ENCODE data around the gene SMIM5.

Gene SMIM5

DNA sequence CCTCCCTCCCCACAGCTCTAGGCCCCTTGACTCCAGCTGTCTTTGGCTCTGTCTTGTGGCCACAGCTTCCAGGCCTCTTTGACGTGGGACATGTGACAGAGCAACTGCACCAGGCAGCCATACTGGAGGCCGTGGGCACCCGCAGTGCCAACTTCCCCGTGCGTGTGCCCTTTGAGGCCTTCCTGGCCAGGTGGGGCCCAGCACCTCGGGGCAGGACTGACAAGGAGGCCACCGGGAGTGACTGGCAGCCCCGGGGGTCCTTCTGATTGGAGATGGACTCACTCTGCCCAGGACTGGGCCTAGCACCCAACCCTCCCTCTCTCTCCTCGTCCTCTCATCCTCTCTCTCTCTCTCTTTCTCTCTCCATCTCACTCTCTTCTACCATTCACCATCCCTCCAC lies 30.1 kb upstream of the SMIM5 start:
- no peak for DNase-seq (ENCODE audit: low spot score)

DNA sequence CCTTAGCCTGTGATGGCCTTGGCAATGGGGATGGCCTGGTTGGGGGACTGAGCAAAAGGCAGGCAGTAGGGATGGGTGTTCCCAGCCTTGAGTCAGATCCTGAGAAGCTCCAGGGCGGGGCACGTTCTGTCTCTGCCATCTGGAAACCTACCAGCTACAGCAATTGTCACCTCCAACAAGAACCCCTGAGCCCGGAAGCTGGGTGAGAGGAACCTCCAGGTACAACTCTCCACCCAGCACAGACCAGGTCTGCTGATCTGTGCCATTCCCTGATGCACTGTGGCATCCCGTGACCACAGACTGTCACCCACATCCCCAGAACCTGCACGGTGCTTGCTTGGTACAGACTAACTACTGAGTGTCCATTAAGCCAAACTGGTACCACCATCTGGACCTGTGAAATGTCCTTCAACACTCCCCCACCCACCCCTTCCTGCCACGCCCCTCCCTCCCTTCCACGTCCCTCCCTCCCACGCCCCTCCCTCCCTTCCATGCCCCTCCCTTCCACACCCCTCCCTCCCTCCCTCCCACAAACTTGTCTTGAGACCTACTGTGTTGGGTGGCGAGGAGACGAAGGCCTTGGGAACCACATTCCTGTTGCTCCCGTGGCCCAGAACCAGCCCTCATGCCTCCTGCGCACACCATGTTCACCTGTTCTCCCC lies 29.1 kb upstream of the SMIM5 start:
- DNase-seq (ENCODE audit: low spot score): no peak

DNA sequence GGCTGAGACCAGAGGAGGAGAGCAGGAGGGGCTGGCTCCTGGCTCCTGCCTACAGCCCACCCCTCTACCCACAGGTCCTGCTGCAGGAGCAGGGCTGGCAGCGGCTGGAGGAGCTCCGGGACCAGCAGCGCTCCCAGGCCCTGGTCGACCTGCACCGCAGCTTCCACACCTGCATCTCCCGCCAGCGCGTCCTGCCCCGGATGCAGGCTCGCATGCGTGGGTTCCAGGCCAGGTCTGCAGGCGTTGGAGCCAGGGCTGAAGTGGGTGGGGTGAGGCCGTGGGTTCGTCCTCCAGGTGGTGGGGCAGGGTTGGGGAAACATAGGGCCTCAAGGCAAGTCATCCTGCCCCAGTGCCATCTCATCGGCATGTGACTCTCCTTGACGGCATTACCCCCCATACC lies 27.4 kb upstream of the SMIM5 start:
- no peak for DNase-seq (ENCODE audit: low spot score)

DNA sequence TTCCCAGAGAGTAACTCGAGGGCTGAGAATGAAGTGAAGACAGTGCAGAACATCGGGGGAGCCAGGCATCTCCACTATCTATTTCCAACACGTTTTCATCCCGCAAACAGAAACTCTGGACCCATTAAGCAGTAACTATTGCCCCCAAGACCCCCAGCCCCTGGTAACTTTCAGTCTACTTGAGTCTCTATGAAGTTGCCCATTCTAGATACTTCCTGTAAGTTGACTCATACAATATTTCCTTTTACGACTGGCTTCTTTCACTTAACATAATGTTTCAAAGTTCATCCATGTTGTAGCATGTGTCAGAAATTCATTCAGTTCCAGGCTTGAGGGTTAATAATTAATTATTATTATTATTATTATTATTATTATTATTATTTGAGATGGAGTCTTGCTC lies 26.1 kb upstream of the SMIM5 start:
- DNase-seq (ENCODE audit: low spot score): no peak

DNA sequence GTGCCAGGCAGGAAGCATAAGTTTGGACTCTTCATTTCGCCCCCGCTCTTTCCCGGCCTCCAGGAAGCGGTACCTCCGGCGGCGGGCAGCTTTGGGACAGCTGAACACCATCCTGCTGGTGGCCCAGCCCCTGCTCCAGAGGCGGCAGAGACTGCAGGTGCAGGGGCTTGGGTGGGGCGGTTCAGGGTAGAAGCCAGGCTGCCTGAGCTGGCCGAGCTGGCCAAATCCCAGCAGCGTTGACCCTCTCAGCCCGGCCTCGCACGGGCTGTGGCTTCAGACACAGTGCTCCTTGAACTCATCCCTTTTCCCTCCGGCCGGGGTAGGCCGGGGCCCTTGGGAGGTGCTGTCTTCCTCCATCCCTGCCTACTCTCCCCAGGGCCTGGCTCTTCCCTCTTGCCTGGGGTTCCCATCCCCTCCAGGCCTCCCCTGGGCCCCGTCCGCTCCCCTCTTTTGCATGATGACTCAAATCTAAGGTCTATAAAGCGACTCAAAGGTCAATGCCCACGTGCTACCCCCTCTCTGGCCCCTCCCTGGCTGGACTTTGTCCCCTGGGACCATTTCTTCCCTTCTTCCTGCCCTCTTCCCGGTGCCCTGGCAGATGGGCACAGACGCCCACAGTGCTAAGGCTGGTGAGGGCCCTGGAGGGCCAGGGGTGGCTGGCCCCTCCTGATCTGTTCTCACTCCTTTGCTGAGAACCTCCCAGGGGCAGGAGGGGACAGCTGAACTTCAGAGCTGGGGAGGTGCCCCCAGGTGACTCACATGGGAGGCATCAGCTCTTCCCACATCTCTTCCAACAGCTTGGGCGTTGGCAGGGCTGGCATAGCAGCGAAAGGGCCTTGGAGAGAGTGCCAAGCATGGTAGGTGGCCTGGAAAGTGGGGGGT lies 22.9 kb upstream of the SMIM5 start:
- DNase-seq (ENCODE audit: low spot score): no peak

DNA sequence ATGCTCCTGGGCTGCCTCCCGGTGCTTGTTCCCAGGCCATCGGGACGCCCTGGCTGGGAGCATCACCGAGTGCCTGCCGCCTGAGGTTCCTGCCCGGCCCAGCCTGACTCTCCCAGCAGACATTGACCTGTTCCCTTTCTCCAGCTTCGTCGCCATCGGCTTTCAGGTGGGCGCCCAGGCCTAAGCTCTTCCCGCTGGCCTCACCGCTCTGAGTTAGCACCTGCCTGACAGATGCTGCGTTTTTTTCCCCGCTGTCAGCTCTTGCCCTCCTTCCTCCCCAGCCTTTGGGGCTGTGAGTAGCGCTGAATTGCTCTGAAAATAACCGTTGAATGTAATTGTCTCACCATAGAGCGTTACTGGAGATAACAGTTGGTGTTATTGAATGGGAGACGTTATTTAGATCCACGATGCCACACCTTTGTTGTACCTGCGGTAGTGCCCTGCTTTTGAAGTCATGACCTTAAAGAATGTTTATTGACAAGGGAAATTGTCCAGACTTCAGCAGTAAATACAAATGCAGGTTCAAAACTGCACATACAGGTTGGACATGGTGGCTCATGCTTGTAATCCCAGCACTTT lies 21.3 kb upstream of the SMIM5 start:
- DNase-seq (ENCODE audit: low spot score): no peak

DNA sequence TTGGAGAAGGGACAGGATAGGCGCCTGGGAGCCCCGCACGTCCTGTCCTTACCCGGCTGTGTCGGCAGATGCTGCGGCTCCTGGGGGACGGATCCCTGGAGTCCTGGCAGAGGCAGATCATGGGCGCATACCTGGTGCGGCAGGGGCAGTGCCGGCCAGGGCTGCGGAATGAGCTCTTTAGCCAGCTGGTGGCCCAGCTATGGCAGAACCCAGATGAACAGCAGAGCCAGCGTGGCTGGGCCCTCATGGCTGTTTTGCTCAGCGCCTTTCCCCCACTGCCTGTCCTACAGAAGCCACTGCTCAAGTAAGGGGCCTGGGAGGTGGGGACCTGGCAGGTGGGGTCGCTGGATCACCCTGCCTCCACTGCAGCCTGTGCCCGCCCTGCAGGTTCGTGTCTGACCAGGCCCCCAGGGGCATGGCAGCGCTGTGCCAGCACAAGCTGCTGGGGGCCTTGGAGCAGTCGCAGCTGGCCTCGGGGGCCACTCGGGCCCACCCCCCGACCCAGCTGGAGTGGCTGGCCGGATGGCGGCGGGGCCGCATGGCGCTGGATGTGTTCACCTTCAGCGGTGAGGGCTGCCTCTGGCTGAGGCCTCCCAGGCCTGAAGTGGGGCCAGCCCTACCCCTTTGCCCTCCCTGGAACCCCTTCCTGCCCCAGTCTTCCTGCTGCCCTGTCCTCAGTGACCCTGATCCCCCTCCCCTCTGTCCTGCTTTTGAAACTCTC lies 20.2 kb upstream of the SMIM5 start:
- DNase-seq (ENCODE audit: low spot score): no peak

DNA sequence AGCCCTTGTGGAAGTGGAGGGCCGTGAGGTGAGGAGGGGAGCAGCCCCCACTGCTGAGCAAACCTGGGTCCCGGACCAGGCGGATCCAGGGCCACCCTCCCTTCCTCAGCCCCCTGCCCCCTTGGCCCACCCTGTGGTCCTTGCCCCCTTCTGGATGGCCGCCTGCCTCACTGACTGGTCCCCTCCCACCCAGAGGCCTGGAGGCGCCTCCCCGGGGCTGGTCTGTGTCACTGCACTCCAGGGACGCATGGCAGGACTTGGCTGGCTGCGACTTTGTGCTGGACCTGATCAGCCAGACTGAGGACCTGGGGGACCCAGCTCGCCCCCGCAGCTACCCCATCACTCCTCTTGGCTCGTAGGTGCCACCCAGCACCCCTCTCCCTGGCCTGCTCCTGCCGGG lies 19.2 kb upstream of the SMIM5 start:
- DNase-seq (ENCODE audit: low spot score): no peak

DNA sequence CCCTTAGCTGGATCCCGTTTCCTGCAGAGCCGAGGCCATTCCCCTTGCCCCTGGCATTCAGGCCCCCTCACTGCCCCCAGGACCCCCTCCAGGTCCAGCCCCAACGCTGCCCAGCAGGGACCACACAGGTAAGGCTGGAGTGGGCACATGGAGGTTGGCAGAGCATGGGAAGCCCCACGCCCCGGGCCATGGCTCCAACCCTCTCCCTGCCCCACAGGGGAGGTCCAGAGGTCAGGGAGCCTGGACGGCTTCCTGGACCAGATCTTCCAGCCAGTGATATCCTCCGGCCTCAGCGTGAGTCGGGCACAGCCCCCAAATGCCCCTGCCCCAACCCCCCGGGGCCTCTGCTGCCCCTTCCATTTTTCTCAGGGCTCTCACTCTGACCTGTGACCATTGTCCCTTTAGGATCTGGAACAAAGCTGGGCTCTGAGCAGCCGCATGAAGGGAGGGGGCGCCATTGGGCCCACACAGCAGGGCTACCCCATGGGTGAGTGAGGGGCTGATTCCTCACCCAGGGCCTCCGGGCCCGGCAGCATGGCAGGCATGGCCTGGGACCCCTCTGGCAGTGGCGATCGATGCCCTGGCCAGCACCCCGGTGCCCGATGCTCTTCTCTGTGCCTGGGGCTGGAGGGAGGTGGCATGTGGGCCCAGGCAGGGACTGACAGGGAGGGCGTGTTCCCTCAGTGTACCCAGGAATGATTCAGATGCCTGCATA lies 18.5 kb upstream of the SMIM5 start:
- no peak for DNase-seq (ENCODE audit: low spot score)

DNA sequence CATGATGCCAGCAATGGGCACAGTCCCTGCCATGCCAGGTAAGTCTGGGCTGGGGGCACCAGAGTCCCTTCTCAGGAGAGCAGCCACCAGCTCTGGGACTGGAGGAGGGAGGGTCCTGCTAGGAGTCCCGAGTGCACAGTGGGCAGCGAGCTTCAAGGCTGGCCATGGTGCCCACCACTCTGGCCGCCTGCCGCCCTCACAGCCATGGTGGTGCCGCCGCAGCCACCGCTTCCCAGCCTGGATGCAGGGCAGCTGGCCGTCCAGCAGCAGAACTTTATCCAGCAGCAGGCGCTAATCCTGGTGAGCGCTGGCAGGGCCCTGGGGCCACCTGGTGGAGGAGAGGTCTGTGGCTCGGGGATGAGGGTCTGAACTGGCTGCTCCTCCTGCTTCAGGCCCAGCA lies 17.9 kb upstream of the SMIM5 start:
- no peak for DNase-seq (ENCODE audit: low spot score)

DNA sequence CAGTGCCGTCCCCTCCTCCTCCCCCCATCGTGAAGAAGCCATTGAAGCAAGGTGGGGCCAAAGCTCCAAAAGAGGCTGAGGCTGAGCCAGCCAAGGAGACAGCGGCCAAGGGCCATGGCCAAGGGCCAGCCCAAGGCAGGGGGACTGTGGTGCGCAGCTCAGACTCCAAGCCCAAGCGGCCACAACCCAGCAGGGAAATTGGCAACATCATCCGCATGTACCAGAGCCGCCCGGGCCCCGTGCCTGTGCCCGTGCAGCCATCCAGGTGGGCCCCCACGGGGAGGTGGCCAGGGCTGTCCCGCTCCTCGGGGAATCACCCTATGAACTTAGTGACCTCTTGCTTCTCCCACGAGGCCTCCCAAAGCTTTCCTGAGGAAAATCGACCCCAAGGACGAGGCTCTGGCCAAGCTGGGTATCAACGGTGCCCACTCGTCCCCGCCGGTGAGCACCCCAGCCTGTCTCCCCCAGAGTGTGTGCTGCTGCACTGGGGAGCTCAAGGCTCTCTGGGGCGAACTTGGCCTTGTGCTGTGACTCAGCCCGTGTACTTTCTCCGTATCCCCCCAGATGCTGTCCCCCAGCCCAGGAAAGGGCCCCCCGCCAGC lies 16.6 kb upstream of the SMIM5 start:
- no peak for DNase-seq (ENCODE audit: low spot score)

DNA sequence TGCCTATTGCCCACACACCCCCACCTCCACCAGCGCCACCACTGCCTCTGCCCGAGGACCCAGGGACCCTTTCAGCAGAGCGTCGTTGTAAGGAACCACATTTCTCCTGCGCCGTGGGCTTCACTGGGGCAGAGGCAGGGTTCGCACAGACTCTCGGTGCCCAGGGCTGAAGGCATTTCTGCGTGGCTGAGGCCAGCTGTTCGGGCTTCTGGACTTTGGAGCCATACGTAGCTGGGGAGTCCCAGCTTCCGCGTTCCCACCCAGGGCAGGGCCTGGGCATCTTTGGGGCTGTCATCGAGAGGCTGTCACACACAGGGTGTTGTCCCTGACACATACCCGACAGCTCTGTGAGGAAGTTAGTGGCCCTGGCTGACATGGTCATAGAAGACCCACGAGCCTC lies 16.0 kb upstream of the SMIM5 start:
- no peak for DNase-seq (ENCODE audit: low spot score)

DNA sequence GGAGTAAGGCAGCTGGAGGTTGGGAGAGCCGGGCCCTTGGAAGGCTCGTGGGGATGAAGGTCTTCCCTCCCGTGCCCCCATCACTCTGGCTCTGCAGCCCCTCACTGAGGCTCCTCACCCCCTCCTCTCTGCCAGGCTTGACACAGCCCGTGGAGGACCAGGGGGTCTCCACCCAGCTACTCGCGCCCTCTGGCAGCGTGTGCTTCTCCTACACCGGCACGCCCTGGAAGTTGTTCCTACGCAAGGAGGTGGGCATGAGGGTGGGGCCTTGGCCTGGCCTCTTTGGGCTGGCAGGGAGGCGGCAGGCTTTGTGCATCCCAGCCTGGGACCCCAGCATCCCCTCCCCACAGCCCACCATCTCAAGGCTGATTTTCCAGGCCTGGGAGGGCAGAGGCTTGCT lies 15.6 kb upstream of the SMIM5 start:
- no peak for DNase-seq (ENCODE audit: low spot score)

DNA sequence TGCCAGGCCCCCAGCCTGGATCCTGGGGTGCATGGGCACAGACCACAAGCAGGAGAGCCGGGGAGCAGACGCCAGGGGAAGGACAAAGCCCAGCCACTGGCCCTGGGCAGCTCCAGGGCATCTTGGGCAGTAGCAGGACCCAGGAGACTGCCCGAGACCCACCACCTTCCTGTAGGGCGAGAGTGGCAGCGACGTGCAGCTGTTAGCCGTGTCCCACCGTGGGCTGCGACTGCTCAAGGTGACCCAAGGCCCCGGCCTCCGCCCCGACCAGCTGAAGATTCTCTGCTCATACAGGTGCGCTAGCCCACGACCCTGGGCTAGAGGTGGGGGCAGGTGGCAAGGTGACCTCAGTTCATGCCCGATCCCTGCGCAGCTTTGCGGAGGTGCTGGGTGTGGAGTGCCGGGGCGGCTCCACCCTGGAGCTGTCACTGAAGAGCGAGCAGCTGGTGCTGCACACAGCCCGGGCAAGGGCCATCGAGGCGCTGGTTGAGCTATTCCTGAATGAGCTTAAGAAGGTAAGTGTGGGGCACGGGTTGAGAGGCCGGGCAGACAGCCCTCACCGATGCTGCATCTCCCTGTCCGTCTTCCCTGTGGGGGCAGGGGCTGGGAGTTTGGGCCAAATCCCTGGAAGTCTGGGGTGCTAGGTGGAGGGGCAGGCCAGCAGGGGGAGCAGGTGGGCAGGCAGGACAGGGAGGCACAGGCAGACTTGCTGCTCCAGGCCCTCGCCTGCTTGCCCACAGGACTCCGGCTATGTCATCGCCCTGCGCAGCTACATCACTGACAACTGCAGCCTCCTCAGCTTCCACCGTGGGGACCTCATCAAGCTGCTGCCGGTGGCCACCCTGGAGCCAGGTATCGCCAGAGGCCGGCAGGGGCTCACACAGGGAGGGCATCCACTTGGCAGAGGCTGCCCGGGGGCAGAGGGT lies 13.5 kb upstream of the SMIM5 start:
- no peak for DNase-seq (ENCODE audit: low spot score)

DNA sequence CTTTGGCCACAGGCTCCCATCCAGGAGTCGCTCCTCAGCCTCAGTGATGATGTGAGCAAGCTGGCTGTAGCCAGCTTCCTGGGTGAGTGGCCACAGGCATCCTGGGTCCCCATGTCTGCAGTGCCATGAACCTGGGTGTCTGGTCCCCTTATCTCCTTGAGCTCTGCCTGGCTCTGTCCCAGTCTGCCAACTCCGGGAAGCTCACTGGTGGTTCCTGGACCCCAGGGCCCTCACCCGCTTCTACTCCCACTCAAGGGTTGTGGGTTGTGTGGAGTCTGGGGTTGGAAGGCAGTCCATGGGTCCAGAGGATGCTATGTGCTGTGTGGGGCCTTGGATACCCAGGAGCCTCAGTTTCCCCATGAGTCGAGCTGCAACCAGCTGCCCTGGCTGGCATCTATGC lies 11.7 kb upstream of the SMIM5 start:
- no peak for DNase-seq (ENCODE audit: low spot score)

DNA sequence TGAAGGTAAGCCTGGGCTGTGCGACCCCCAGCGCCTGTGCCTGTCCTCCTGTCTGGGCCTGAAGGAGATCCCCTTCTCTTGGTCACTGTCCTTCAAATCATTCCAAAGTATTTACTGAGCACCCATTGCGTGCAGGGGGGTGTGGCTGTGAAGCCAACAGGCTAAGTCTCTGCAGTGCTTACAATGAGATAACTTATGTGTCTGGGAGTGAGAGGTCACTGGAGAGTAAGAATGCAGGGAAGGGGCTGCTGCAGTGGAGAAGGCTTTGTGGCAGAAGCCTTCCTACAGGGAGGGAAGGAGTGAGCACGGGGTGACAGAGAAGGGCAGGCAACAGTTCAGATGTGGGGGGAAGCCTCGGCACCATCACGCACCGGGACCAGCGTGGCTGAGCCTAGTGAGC lies 11.2 kb upstream of the SMIM5 start:
- DNase-seq (ENCODE audit: low spot score): no peak

DNA sequence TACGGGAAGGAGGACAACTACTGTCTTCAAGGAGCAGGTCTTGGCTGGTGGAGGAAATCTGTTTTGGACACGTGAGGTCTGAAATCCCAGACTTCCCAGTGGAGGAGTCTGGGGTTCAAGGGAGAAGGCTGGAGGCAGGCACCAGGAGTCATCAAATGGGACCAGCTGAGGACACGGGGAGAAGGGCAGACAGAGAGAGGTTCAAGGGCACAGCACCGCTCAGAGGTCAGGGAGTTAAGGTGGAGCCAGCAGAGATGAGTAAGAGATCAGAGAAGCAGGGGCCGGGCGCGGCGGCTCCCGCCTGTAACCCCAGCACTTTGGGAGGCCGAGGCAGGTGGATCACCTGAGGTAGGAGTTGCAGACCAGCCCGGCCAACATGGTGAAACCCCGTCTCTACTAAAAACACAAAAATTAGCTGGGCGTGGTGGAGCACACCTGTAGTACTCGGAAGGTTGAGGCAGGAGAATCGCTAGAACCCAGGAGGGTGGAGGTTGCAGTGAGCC lies 10.4 kb upstream of the SMIM5 start:
- DNase-seq (ENCODE audit: low spot score): no peak

DNA sequence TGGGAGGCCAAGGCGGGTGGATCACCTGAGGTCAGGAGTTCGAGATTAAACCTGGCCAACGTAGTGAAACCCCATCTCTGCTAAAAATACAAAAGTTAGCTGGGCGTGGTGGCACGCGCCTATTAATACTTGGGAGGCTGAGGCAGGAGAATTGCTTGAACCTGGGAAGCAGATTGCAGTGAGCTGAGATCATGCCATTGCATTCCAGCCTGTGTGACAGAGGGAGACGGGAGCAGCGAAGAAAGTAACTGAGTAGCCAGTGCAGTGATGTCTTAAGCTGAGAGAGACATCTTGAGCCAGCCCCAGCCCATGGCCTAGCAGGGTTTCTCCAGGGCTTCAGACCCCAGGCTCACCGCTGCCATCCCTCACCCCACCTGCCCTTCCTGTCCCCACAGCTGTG lies 9.8 kb upstream of the SMIM5 start:
- no peak for DNase-seq (ENCODE audit: low spot score)

DNA sequence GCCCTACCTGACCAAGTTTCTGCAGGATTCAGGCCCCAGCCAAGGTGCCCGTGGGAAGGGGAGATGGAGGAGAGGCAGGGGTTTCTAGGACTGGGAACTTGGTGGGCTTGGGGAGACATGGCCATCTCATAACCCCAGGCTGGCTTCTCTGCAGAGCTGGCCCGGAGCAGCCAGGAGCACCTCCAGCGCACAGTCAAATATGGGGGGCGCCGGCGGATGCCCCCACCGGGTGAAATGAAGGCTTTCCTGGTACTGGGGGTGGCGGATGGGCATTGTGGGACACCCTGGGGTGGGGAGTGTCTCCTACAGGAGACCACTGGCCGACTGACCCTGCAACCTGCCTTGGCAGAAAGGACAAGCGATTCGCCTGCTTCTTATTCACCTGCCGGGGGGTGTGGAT lies 9.2 kb upstream of the SMIM5 start:
- DNase-seq (ENCODE audit: low spot score): no peak

DNA sequence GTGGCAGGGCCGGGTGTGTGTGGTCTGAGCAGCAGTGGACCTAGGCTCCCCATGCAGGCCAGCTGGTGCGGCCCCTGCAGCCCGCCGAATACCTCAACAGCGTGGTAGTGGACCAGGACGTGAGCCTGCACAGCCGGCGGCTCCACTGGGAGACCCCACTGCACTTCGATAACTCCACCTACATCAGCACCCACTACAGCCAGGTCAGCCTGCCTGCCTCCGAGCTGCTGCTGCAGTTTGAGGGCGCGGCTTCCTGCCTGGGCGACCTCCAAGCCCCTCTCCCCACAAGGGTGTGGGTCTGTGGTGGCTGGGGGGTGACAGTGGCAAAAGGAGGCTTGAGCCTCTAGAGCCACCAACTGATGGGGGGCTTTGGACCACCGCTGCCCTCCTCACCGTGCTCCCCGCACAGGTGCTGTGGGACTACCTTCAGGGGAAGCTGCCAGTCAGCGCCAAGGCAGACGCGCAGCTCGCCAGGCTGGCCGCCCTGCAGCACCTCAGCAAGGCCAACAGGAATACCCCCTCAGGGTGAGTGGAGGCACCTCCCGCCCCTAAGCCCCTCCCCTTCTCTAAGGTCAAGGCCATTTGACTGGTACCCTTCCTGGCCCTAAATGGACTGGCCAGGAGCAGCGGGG lies 8.4 kb upstream of the SMIM5 start:
- DNase-seq (ENCODE audit: low spot score): no peak

Measured in CD4-positive, alpha-beta T cell treated with Interleukin-15 for 4 hours (primary cell).